Effector memory CD4-positive, alpha-beta T cell (primary cell): Measurements from ENCODE around the gene ZNF488.

ENCODE experiments used
- DNase-seq, 3 donors: peaks; one replicate each; pipeline ENCODE4 v3.0.0-alpha.2; 2020
- H3K27ac ChIP-seq: 2 replicates; pipeline ENCODE4 v1.7.0; 2013; ENCODE audit warnings: mild to moderate bottlenecking, low read length, moderate library complexity; ENCODE audit not compliant: insufficient read depth, poor library complexity, severe bottlenecking
- H3K27me3 ChIP-seq: replicated peaks from 2 replicates; pipeline ENCODE4 v1.7.0; 2013; ENCODE audit warnings: mild to moderate bottlenecking, low read length; ENCODE audit not compliant: insufficient read depth, control insufficient read depth, poor library complexity, severe bottlenecking
- H3K36me3 ChIP-seq: 2 replicates; pipeline ENCODE4 v1.7.0; 2013; ENCODE audit warnings: mild to moderate bottlenecking, low read length, moderate library complexity; ENCODE audit not compliant: control insufficient read depth, insufficient read depth
- H3K4me1 ChIP-seq: 2 replicates; pipeline ENCODE4 v1.7.0; 2013; ENCODE audit warnings: low read length, mild to moderate bottlenecking; ENCODE audit not compliant: control insufficient read depth, insufficient read depth, poor library complexity, severe bottlenecking
- H3K4me3 ChIP-seq: 2 replicates; pipeline ENCODE4 v1.7.0; 2013; ENCODE audit warnings: low read length, low read depth, mild to moderate bottlenecking; ENCODE audit not compliant: insufficient read depth, poor library complexity, severe bottlenecking
- H3K9me3 ChIP-seq: 2 replicates; pipeline ENCODE4 v1.7.0; 2013; ENCODE audit warnings: mild to moderate bottlenecking, low read length, moderate library complexity; ENCODE audit not compliant: control insufficient read depth

Gene ZNF488

DNA sequence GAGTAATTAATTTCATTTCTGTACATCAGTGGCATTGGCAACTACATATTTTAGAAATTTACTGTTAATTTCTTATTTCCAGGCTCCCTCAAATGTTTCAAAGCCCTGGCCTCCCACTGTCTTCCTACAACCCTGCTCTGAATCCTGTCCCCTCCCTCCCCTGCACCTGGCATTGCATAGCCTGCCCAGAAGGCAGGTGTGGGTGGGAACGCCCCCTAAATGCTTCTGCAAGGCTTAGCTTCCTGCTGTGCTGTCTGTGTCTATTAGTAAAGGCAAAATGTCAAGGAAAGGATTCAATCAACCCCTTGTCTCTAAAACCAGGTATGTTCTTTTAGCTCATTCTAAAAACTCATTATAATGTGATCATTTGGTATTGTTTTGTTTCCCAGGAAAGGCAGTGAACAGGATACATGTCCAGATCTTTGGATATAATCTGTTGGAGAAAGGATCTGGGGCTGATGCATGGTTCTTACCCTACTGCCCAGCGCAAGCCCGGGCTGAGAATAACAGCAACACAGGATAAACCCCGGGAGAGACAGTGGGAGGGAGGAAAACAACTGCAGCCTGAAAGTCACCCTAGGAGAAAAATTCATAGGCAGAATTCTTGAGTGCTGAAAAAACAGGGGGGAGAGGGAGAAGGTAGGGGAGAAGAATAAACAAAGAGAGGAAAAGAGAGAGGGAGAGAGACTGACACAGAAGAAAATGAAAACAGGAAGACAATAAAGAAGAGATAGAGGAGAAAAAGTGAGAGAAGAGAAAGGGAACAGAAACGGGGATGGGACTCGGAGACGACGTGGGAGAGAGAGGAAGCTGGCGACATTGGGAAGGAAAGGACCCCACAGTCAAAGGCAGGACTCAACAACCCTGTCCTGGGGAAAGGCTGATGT is 589 bp downstream of the ZNF488 start:
- Histone ChIP-seq H3K4me3 (peak overlapping the region; percentile 84), H3K27ac (no peak overlapping the region)

DNA sequence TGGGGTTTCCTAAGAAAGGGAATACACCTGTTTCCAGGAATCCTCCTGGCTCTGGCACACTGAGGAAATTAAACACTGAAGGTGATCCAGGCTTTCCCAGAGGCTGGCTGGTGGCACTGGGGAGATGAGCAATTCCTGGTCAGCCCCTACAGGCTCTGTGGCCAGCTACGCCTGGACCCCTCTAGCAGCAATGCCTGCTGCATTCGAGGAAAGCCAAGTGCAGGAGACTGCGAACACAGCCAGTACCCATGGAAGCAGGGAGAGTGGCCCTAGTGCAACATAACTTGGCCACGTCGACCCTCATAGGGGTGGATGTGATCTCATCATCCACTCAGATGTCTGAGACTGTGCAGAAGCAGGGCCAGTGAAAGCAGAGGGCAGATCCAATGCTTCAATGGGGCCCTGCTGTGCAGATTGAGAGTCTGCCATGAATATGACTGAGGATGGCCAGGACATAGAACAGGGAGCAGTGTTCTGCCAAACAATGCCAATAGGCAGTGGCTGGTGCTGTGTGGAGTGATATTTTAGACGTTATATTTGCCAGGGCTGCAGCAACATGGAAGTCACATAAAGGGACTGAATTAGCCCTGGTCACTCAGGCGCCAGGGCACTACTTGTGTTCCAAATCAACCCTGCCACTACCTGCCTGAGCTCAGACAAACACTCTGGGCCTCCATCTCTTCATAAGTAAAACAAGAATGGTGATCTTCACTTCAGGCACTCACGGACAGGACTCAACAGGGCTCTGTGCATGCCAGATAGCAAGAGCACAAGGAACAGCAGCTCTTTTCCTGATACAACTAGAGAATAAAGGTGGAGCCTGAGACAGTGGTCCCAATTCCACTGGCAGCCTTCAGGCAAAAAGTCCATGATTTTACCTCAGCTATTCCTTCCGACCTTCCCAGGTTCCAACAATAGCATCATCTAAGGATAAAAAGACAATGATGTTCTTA is 2.4 kb downstream of the ZNF488 start:
- Histone ChIP-seq H3K4me3 (no peak overlapping the region), H3K9me3 (no peaks in the 10 kb centered on the region), H3K36me3 (no peaks in the 10 kb centered on the region), H3K27me3 (peaks cover 7% of the 10 kb centered on the region), H3K27ac (no peak overlapping the region), H3K4me1 (no peaks in the 10 kb centered on the region)
- no peak for DNase-seq

More for the DNA sequence above, 589 bp downstream of the ZNF488 start:
- DNase-seq, result no peak
- no peaks in the 10 kb centered on the region for H3K4me1 ChIP-seq
- H3K36me3 ChIP-seq, result no peaks in the 10 kb centered on the region
- no peaks in the 10 kb centered on the region for H3K9me3 ChIP-seq
- peaks cover 7% of the 10 kb centered on the region for H3K27me3 ChIP-seq

DNA sequence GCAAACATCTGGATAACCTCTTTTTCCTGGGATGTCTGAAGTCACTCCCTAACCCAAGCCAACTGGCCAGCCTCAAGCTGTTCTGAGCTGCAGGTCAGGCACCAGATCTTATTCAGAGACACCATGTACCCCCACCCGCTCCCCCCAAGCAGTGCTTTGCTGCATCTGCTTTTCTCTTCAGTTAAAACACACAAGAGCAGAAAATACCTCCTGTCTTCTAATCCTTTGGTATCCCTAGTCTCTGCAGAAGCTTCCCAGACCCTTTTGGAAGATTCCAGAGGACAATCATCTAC is 3.0 kb downstream of the ZNF488 start:
- Histone ChIP-seq H3K27me3 (peaks cover 7% of the 10 kb centered on the region), H3K36me3 (no peaks in the 10 kb centered on the region)

DNA sequence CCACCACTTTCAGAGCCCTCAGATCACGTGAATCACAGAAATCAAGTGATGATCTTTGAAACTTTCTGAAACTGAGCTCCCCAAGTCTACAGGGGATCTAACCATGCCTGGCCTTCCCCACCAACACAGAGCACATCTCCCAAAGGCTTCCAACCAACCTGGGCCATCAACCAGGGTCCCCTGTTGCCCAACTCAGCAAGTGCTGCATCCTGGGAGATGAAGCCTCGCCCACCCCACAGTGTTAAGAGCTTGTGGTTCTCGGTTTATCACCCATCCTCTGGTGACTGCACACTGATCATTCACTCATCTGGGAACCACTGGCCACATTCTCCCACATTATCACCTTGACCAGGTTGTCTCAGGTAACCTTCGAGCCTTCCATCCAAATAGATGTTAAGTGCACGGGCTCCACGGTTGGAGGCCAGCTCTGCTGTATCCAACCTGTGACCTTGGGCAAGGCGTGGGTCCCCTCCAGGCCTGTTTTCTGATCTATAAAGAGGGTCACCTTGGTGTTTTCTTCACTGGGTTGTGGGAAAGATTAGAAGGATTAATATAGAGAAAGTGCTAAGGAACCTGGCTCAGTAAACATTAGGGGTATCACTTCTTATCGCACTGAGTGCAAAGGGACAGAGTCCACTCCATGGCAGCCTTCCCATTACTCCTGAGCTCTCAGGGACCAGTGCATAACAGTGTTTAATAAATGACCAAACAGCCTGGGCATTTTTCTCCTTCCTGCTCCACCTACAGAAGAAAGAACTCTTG is 3.6 kb downstream of the ZNF488 start:
- Histone ChIP-seq H3K9me3 (no peaks in the 10 kb centered on the region), H3K36me3 (no peaks in the 10 kb centered on the region), H3K4me3 (no peak overlapping the region), H3K4me1 (no peaks in the 10 kb centered on the region), H3K27ac (no peak overlapping the region), H3K27me3 (peaks cover 4% of the 10 kb centered on the region)
- DNase-seq, result no peak

More for the DNA sequence above, 3.0 kb downstream of the ZNF488 start:
- Histone ChIP-seq H3K9me3 (no peaks in the 10 kb centered on the region), H3K27ac (no peak overlapping the region), H3K4me3 (no peak overlapping the region), H3K4me1 (no peaks in the 10 kb centered on the region)
- no peak for DNase-seq

DNA sequence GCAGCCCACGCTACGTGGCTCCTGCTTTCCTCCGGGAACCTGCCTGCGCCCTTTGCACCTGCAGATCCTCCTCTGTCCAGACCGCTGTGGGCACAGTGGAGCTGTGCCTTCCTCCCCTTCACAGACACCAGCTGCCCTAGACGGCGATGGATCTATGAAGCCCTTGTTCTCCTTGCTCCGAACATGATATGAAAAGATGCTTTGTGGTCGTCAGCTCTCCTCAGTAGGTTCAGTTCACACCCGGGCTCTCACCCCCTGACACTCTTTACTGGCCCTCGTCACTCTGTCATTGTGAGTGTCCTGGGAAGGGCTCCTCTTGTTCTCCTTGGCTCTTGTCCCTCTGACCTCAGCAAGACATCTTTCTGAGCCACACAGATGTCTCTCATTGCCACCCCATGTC is 4.2 kb downstream of the ZNF488 start:
- Histone ChIP-seq H3K27ac (no peak overlapping the region), H3K36me3 (no peaks in the 10 kb centered on the region), H3K9me3 (no peaks in the 10 kb centered on the region), H3K4me3 (no peak overlapping the region), H3K27me3 (peaks cover 4% of the 10 kb centered on the region), H3K4me1 (no peaks in the 10 kb centered on the region)
- no peak for DNase-seq

DNA sequence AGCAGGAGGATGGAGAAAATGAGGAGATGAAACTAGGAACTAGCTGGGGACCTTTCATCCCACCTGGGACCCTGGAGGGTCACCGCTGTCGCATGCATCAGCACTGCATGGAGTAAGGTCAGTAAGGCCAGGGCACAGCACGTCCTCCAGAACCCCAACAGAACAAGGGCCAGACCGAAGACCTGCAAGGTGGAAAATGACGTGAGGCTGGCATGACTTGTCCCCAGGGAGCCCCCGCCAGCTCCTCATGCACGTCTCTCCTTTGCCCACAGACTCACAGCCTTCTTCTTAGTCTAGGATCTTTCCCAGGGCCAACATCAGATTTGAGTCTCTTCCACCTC is 4.7 kb downstream of the ZNF488 start:
- Histone ChIP-seq H3K4me3 (no peak overlapping the region), H3K27me3 (peaks cover 4% of the 10 kb centered on the region), H3K27ac (no peak overlapping the region), H3K4me1 (no peaks in the 10 kb centered on the region), H3K9me3 (no peaks in the 10 kb centered on the region), H3K36me3 (no peaks in the 10 kb centered on the region)
- no peak for DNase-seq

DNA sequence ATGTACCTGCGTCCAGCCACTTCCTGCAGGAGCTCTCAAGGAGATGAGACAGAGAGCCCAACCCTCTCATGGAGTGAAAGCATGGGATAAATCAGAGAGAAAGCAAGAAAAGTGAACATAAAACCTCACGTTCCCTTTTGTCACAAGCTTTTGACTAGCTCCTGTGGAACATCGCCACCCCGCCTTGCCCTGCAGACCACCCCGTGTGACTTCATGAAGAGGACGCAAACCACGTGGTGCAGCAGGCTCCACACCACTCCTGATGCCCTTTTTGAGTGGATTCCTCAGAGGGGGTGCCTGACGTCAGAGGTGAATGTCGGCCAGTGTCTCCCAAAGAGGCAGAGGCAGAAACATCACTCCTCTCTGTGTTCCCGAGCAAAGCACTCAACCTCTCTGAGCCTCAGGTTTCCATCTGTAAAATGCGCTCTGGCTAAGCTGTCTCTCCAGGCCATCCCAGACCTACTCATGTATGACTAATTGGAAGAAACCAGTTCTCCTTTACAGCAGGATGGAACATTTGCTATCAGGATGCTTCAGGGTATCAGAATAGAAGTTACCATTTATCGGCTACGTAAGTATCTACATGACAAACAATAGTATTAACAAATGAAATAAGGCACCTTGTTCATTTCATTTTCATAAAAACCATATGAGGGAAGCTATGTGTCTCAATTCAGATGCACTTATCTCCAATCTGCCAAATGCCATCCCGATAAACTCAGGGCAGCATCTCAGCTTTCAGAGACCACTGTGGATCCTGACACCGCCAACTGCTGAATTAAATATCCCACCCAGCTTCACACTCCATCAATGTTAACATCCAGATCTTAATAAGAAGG is 5.3 kb downstream of the ZNF488 start:
- Histone ChIP-seq H3K27ac (no peak overlapping the region), H3K4me3 (no peak overlapping the region), H3K36me3 (no peaks in the 10 kb centered on the region), H3K4me1 (no peaks in the 10 kb centered on the region), H3K27me3 (peaks cover 4% of the 10 kb centered on the region), H3K9me3 (no peaks in the 10 kb centered on the region)
- no peak for DNase-seq

DNA sequence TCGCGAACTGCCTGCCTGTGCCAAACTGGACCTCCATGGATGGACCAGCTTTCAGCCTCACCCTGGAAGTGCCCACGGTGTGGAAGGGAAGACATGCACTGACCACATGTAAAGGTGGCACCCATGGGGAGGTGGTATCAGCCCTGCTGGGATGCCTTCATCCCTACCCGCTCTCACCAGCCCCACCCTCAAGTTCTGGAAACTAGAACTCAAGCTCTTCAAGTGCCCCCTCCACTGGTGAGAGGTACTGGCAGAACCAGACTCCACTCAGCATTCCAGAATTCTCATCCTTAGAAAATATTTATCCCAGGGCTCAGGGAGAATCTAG is 5.9 kb downstream of the ZNF488 start:
- H3K4me3 ChIP-seq, result no peak overlapping the region
- H3K27me3 ChIP-seq, result no peaks in the 10 kb centered on the region
- no peak for DNase-seq
- H3K9me3 ChIP-seq, result no peaks in the 10 kb centered on the region
- H3K36me3 ChIP-seq, result no peaks in the 10 kb centered on the region
- H3K4me1 ChIP-seq, result no peaks in the 10 kb centered on the region
- no peak overlapping the region for H3K27ac ChIP-seq

DNA sequence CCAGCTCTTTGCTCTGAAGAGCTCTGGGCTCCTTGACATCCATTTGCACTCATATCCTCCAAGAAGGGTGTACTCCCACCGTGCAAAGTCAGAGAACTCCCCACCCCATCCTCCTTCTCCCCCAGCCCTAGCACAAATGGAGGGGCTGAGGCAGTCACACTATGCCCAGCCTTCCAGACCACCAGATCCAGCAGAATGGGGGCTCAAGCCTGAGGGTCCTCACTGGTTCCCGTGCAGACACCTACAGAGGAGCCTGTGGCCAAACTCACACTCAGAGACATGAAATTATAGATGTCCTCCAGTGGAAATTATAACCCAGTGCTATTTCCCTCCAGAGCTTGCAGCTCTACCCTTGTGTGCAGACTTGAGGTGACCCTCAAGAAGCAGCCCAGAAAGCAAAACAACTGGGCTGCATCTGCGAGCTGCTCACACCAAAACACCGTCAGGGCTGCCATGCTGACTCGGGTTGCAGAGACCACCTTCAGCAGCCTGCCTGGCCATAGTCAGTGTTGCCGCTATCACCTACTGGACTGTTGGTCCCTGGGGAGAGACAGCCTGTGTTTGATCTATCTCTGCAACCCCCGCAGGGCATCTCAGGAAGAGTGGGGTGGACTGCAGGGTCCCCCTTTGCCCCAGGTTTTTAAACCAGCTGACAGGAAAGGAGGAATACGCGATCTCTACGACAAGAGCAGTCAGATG is 7.4 kb downstream of the ZNF488 start:
- Histone ChIP-seq H3K9me3 (no peaks in the 10 kb centered on the region), H3K4me3 (no peak overlapping the region), H3K27me3 (no peaks in the 10 kb centered on the region), H3K27ac (no peak overlapping the region), H3K4me1 (peaks cover 4% of the 10 kb centered on the region), H3K36me3 (no peaks in the 10 kb centered on the region)
- DNase-seq, result no peak
